GM21825 (cell line): ENCODE results near the gene ADARB1.

ENCODE experiments used
- ATAC-seq: cut with Tn5 transposase; IDR thresholded peaks from one replicate; pipeline ENCODE4 v1.9.1; 2021; ENCODE audit warnings: mild to moderate bottlenecking, moderate library complexity; ENCODE audit not compliant: unreplicated experiment

ADARB1 gene

DNA sequence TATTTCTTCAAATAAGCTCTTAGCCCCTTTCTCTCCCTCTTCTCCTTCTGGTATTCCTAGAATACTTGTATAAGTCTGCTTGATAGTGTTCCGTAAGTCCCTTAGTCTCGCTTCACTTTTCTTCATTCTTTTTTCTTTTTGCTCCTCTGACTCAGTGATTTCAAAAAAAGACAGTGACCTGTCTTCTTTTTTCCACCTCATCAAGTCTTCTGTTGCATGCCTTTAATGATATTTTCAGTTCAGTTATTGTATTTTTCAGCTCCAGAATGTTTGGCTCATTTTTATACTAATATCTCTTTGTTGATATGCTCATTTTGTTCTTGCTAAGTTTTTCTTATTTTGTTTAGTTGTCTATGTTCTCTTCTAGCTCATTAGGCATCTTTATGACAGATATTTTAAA is 115.6 kb downstream of the ADARB1 start:
- ATAC-seq, result no peak

GRCh38 chr21:45192332-45192731 is 118.0 kb downstream of the ADARB1 start:
- ATAC-seq, result no peak

DNA sequence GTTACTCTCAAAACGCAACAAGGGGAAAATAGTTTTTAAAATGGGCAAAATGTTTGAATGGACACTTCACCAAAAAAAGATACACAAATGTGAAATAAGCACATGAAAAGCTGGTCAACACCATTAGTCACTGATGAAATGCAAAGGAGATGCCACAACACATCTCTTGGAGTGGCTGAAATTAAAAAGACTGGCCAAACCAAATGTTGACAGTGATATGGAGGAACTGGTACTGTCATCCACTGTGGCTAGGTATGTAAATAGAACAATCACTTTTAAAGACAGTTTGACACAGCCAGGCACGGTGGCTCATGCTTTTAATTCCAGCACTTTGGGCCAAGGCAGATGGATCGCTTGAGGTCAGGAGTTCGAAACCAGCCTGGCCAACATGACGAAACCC is 122.2 kb downstream of the ADARB1 start:
- no peak for ATAC-seq

GRCh38 chr21:45199201-45199600 is 124.8 kb downstream of the ADARB1 start:
- no peak for ATAC-seq

DNA sequence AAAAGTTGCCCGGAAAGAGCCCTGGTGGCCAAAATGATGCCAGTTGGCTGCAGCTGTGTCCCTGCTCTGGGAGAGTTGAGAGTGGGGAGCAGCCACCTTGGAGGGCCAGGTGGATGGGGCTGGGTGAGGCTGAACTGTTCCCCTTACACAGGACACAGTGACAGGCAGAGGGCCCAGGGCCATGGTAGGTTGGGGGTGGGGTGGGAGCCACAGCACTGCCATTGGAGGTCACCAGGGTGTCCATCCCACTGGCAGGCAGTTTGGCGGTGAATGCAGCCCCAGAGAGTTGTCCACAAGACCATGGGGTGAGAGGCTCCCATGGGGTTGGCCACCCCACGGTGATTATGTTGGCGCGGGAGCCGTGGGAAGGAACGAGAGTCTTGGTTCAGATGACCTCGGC is 125.7 kb downstream of the ADARB1 start:
- no peak for ATAC-seq

DNA sequence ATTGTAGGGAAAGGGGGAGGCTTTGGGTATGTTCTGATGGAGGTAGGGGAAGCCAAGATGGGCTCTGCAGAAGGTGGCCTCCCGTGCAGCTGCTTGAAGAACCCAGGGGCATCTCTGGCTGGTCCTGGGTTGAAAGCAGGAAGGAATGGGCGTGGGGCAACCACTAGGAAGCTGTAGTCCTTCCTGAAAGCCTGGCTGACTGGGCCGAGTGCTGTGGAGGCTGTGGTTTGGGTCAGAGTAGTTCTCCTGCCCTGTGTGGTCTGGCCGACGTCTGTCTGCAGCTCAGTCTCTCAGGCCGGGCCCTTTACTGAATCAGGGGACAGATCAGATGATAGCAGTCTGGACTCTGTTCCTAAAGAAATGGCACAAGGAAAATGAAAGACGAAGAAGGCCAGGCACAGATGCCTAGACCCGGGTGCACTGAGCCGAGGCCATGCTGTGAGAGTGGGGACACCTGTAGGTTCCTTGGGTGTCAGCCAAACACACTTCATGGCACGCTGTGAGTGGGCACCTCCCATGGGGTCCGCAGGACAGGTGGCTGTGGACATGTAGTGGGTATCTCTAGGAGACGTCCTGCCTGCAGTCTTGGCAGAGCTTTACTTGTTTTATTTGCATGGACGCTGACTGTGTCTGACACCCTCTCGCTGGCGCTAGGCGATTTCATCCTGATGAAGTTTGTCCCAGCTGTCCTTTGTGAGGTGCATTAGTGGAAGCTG is 126.4 kb downstream of the ADARB1 start:
- ATAC-seq, result no peak

- no peak for ATAC-seq
Observed at GRCh38 chr21:45202344-45202743, 128.0 kb downstream of the ADARB1 start.

DNA sequence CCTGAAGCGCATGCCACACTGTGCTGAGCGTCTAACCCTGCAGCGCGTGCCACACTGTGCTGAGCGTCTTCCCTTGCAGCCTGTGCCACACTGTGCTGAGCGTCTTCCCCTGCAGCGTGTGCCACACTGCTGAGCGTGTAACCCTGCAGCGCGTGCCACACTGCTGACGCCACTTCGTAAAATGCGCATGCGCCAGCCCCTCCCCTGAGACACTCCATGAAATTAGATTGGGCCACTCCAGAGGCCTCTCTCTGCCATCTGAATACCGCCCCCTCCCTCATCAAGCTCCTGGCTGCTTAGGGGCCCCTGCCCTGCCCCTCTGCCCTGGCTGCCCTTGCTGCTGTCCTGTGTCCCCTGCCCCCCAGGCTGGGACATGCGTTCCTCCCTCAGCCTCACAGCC is 128.5 kb downstream of the ADARB1 start:
- no peak for ATAC-seq

GRCh38 chr21:45203983-45204382 is 129.6 kb downstream of the ADARB1 start:
- no peak for ATAC-seq

DNA sequence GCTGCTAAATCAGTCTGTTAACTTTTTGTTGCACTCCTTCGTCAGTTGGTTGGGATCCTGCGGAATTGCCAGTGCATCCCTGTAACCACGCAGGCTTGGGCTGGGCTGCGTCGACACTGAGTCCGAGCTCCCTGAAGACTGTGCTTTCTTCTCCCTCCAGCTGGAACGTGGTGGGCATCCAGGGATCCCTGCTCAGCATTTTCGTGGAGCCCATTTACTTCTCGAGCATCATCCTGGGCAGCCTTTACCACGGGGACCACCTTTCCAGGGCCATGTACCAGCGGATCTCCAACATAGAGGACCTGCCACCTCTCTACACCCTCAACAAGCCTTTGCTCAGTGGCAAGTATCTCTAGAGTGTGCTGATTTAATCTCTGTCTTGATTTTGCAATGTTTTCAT is 130.0 kb downstream of the ADARB1 start:
- ATAC-seq, result no peak

- ATAC-seq, result no peak
Observed at GRCh38 chr21:45207839-45208626, 133.7 kb downstream of the ADARB1 start.

DNA sequence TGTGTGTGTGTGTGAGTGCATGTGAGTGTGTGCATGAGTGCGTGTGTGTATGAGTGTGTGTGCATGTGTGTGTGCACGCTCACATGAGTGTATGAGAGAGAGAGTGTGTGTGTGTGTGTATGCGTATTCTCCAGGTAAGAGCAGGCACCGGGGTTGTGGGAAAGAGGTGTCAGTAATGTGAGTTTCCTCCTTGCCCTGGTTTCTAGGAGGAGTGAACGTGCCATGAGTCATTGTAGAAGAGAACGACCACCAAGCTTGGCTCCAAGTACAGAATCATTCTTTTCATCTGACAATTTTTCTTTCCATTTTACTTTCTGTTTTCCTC is 134.2 kb downstream of the ADARB1 start:
- no peak for ATAC-seq

DNA sequence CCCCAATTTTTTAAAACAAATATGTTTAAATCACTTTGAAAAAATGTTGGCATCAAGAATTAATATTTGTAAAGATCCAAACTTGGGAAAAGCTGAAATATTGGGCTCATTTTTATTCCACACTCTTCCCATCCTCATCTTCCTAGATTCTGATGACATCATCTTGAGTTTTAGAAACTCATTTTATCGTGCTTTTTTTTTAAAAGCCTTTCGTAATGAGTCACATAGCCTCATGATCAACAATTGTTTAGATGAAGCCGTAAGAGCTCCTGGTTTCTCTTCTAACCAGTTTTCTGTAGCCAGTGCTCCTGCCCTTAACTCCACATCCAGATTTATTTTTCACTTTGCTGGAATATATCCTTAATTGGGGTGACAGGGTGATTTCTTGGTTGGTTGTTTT is 134.7 kb downstream of the ADARB1 start:
- no peak for ATAC-seq

DNA sequence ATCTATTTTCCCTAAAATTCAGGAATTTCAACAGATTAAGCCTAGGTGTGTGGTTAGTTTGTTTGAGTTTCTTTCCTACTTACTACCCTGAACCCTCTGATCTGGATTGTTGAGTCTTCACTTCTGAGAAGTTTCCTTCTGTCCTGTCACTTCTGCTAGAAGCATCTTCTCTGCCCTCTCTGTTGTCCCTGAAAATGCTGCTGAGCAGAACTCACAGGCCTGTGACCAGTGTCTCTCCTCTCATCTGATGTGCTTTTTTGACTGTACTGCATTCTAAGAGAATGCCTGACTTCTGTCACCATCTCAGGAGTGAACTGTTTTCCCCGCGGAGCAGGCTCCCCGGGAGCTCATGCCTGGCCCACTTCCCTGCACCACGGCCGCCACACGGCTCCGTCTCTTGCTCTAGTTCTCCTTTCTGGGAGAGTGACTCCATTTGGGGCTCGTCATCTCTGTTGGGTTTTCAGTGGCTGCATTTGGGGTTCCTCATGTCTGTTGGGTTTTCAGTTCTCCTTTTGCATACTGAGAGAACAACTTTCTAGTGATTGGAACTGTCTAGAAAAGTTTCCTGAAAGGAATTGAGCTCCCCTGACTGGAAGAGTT is 135.4 kb downstream of the ADARB1 start:
- no peak for ATAC-seq

GRCh38 chr21:45210461-45210983 is 136.1 kb downstream of the ADARB1 start:
- ATAC-seq, result no peak

- no peak for ATAC-seq
Observed at GRCh38 chr21:45211661-45212060, 137.3 kb downstream of the ADARB1 start.

DNA sequence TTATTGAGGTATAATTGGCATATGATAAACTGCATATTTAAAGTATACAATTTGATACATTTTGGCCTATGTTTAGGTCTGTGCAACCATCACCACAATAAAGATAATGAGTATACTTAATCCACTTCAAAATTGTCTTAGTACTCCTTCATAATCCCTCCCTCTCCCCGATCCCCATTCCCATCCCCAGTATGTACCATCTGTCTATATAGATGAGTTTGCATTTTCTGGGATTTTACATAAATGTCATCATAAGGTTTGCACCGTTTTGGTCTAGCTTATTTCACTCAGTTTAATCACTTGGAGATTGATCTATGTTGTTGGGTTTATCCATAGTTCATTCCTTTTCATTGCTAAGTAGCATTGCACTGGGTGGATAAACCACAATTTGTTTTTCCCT is 139.0 kb downstream of the ADARB1 start:
- no peak for ATAC-seq

DNA sequence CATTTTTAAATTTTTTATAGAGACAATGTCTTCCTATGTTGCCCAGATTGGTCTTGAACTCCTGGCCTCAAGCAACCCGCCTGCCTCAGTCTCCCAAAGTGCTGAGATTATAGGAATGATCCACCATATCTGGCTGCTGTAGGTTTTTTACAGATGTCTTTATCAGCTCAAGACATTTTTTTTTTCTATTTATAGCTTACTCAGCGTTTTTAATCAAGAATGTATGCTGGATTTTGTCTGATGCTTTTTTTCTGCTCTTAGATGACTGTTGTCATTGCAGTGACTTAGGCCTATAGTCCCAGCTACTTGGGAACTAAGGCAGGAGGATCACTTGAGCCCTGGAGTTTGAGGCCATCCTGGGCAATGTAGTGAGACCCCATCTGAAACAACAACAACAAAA is 140.8 kb downstream of the ADARB1 start:
- no peak for ATAC-seq

GRCh38 chr21:45217010-45217409 is 142.6 kb downstream of the ADARB1 start:
- no peak for ATAC-seq

GRCh38 chr21:45219517-45219916 is 145.1 kb downstream of the ADARB1 start:
- no peak for ATAC-seq

DNA sequence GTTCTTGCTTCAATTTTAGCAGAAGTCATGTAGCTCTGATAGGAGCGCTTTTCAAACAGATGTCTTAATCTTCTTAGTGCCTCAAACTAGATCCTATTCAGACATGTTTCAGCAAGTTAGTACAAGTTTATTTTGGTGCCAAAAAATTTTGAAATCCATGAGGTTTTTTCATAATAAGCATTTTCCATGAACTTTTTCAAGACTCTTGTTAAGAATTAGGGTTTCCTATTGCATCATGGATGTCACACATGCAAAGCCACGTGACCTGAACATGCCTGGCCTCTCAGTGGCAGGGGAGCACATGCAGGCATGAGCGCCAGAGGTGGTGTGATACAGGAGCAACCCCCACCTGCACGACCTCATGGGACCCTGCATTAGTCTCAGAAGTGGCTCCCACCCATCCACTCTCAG is 145.7 kb downstream of the ADARB1 start:
- ATAC-seq, result no peak
